Measurements from ENCODE around the gene KISS1. TPM values are rescaled to one million over a fixed set of nuclear protein-coding genes. Genes with fewer than 3 reads are reported as not detected.

Gene KISS1
- total RNA-seq: not detected in 2 replicates

GRCh38 chr1:204196068-204196795, at the start of gene KISS1:
KISS1 (minus strand) TSS chr1:204196491; CDS start chr1:204192876, 3,615 bp downstream.

GRCh38 chr1:204213668-204214662, 17.7 kb upstream of the KISS1 start, which contains the start of gene GOLT1A:
GOLT1A (minus strand) TSS chr1:204213988; CDS start chr1:204213906, 82 bp downstream.

GRCh38 chr1:204166219-204166618, 30.1 kb downstream of the KISS1 start, which contains the start of gene REN:
REN (minus strand) TSS chr1:204166337; CDS start chr1:204166293, 44 bp downstream.

GRCh38 chr1:204151552-204152309, 44.6 kb downstream of the KISS1 start, which contains the start of gene ETNK2:
ETNK2 (minus strand) TSS chr1:204152044; CDS start chr1:204151852, 192 bp downstream.

Other genes starting within 250 kb of the KISS1 start
- gene SOX13, start 123.4 kb downstream of the KISS1 start, total RNA-seq: 1.5 and 3.0 TPM in 2 replicates
- 0.60 and 1.5 TPM in 2 replicates for gene ETNK2, start 44.4 kb downstream of the KISS1 start, total RNA-seq
- gene REN, start 30.2 kb downstream of the KISS1 start, total RNA-seq: not detected in 2 replicates
- not detected in 2 replicates for gene GOLT1A, start 17.5 kb upstream of the KISS1 start, total RNA-seq
- 0.05 and 0.30 TPM in 2 replicates for gene PLEKHA6, start 163.4 kb upstream of the KISS1 start, total RNA-seq
- 28.8 and 30.8 TPM in 2 replicates for gene PPP1R15B, start 215.3 kb upstream of the KISS1 start, total RNA-seq

Data from smooth muscle cell of the umbilical artery (primary cell).